Measurements from ENCODE around the gene GLIS1.

Gene GLIS1

GRCh38 chr1:53736290-53736689 is 2.7 kb downstream of the GLIS1 start:
- DNase-seq (ENCODE audit: extremely low read depth in 1 of 2, low read depth in 1 of 2): no peak

GRCh38 chr1:53735681-53736080 is 3.3 kb downstream of the GLIS1 start:
- no peak for DNase-seq (ENCODE audit: extremely low read depth in 1 of 2, low read depth in 1 of 2)

GRCh38 chr1:53735261-53735660 is 3.7 kb downstream of the GLIS1 start:
- DNase-seq (ENCODE audit: extremely low read depth in 1 of 2, low read depth in 1 of 2): no peak

- no peak for DNase-seq (ENCODE audit: extremely low read depth in 1 of 2, low read depth in 1 of 2)
Measured at GRCh38 chr1:53734650-53735211, 4.2 kb downstream of the GLIS1 start.

- DNase-seq (ENCODE audit: extremely low read depth in 1 of 2, low read depth in 1 of 2): no peak
Measured at GRCh38 chr1:53733975-53734649, 4.9 kb downstream of the GLIS1 start.

GRCh38 chr1:53733447-53733931 is 5.5 kb downstream of the GLIS1 start:
- DNase-seq (ENCODE audit: extremely low read depth in 1 of 2, low read depth in 1 of 2): no peak

GRCh38 chr1:53732912-53733317 is 6.0 kb downstream of the GLIS1 start:
- DNase-seq (ENCODE audit: extremely low read depth in 1 of 2, low read depth in 1 of 2): no peak

- DNase-seq (ENCODE audit: extremely low read depth in 1 of 2, low read depth in 1 of 2): no peak
Measured at GRCh38 chr1:53732409-53732808, 6.6 kb downstream of the GLIS1 start.

- DNase-seq (ENCODE audit: extremely low read depth in 1 of 2, low read depth in 1 of 2): no peak
Measured at GRCh38 chr1:53731779-53732305, 7.1 kb downstream of the GLIS1 start.

- no peak for DNase-seq (ENCODE audit: extremely low read depth in 1 of 2, low read depth in 1 of 2)
Measured at GRCh38 chr1:53731043-53731600, 7.8 kb downstream of the GLIS1 start.

- DNase-seq (ENCODE audit: extremely low read depth in 1 of 2, low read depth in 1 of 2): no peak
Measured at GRCh38 chr1:53730224-53730865, 8.6 kb downstream of the GLIS1 start.

- DNase-seq (ENCODE audit: extremely low read depth in 1 of 2, low read depth in 1 of 2): no peak
Measured at GRCh38 chr1:53729456-53730223, 9.3 kb downstream of the GLIS1 start.

GRCh38 chr1:53728702-53729455 is 10.1 kb downstream of the GLIS1 start:
- no peak for DNase-seq (ENCODE audit: extremely low read depth in 1 of 2, low read depth in 1 of 2)

- DNase-seq (ENCODE audit: extremely low read depth in 1 of 2, low read depth in 1 of 2): no peak
Measured at GRCh38 chr1:53728196-53728595, 10.8 kb downstream of the GLIS1 start.

GRCh38 chr1:53727461-53728092 is 11.4 kb downstream of the GLIS1 start:
- DNase-seq (ENCODE audit: extremely low read depth in 1 of 2, low read depth in 1 of 2): no peak

- no peak for DNase-seq (ENCODE audit: extremely low read depth in 1 of 2, low read depth in 1 of 2)
Measured at GRCh38 chr1:53726009-53726600, 12.9 kb downstream of the GLIS1 start.

- DNase-seq (ENCODE audit: extremely low read depth in 1 of 2, low read depth in 1 of 2): no peak
Measured at GRCh38 chr1:53725238-53725689, 13.7 kb downstream of the GLIS1 start.

GRCh38 chr1:53722025-53722424 is 16.9 kb downstream of the GLIS1 start:
- no peak for DNase-seq (ENCODE audit: extremely low read depth in 1 of 2, low read depth in 1 of 2)

GRCh38 chr1:53721088-53721487 is 17.9 kb downstream of the GLIS1 start:
- DNase-seq (ENCODE audit: extremely low read depth in 1 of 2, low read depth in 1 of 2): no peak

Measured in stimulated activated CD8-positive, alpha-beta memory T cell treated with anti-CD3 and anti-CD28 coated beads, Interleukin-7, amount 100 ng/mL, for 48 hours (primary cell).